HEK293 (cell line): Measurements from ENCODE around the gene KCNC1.

Source experiments
- CTCF ChIA-PET: fragments of 350-600 bp; formaldehyde crosslinking; extraction: SDS; loops from one replicate; lab custom pipeline; 2021; ENCODE audit warnings: antibody characterized with exemption; lab: Yijun Ruan, JAX
- POLR2A ChIA-PET: fragments of 300-600 bp; formaldehyde crosslinking; extraction: SDS; loops from one replicate; lab custom pipeline; 2020; ENCODE audit warnings: antibody characterized with exemption, inconsistent platforms; lab: Yijun Ruan, JAX
- H3K27ac ChIP-seq: fragments of 200-500 bp; sonication (Bioruptor generic); 2 replicates; pipeline ENCODE4 v1.5.1; 2014; ENCODE audit warnings: low read depth, low read length, control low read depth, inconsistent platforms; ENCODE audit errors: extremely low read depth
- H3K36me3 ChIP-seq, 2 experiments: fragments of 200-500 bp in 1 of 2; sonication (Bioruptor generic) in 1 of 2; 1 replicate in 1 of 2; 2 replicates in 1 of 2; pipeline ENCODE4 v1.5.1; 2014 to 2017; ENCODE audit warnings: inconsistent platforms in 2 of 2, low read length in 2 of 2; ENCODE audit not compliant: control insufficient read depth in 2 of 2, insufficient read depth in 1 of 2
- H3K4me1 ChIP-seq: fragments of 200-500 bp; sonication (Bioruptor generic); 2 replicates; pipeline ENCODE4 v1.5.1; 2014; ENCODE audit warnings: mild to moderate bottlenecking, low read length, inconsistent platforms; ENCODE audit not compliant: control insufficient read depth, insufficient read depth
- H3K4me3 ChIP-seq: 2 replicates; pipeline ENCODE4 v1.5.1; 2011; ENCODE audit warnings: low read depth, mild to moderate bottlenecking, control low read depth, low read length, moderate library complexity
- H3K9me3 ChIP-seq: fragments of 200-500 bp; sonication (Bioruptor generic); 2 replicates; pipeline ENCODE4 v1.5.1; 2014; ENCODE audit warnings: low read depth, low read length, inconsistent platforms; ENCODE audit not compliant: control insufficient read depth, insufficient read depth
- GFI1B ChIP-seq: fragments of 450-650 bp; formaldehyde crosslinking; IDR thresholded peaks from 2 replicates; pipeline ENCODE4 v1.5.1; 2016; ENCODE audit warnings: missing biosample characterization, missing genetic modification characterization
- KLF10 ChIP-seq: fragments of 450-650 bp; IDR thresholded peaks from 2 replicates; pipeline ENCODE4 v1.5.1; 2018; ENCODE audit warnings: missing biosample characterization, mild to moderate bottlenecking, missing genetic modification characterization
- KLF7 ChIP-seq: fragments of 450-650 bp; formaldehyde crosslinking; IDR thresholded peaks from 2 replicates; pipeline ENCODE4 v1.5.1; 2016; ENCODE audit warnings: missing biosample characterization, missing genetic modification characterization, borderline replicate concordance
- OSR2 ChIP-seq: fragments of 450-650 bp; formaldehyde crosslinking; IDR thresholded peaks from 2 replicates; pipeline ENCODE4 v1.5.1; 2016; ENCODE audit warnings: missing biosample characterization, missing genetic modification characterization
- SALL2 ChIP-seq: fragments of 450-650 bp; formaldehyde crosslinking; IDR thresholded peaks from 2 replicates; pipeline ENCODE4 v1.5.0; 2017; ENCODE audit warnings: missing biosample characterization, mild to moderate bottlenecking, missing genetic modification characterization, borderline replicate concordance
- SCRT2 ChIP-seq: fragments of 450-650 bp; formaldehyde crosslinking; IDR thresholded peaks from 2 replicates; pipeline ENCODE4 v1.5.1; 2016; ENCODE audit warnings: missing biosample characterization, missing genetic modification characterization
- YY2 ChIP-seq: fragments of 450-650 bp; formaldehyde crosslinking; IDR thresholded peaks from 2 replicates; pipeline ENCODE4 v1.5.1; 2016; ENCODE audit warnings: missing biosample characterization, missing genetic modification characterization
- ZBTB8A ChIP-seq: fragments of 450-650 bp; formaldehyde crosslinking; IDR thresholded peaks from 2 replicates; pipeline ENCODE4 v1.5.1; 2016; ENCODE audit warnings: missing biosample characterization, missing genetic modification characterization
- ZNF16 ChIP-seq: fragments of 450-650 bp; formaldehyde crosslinking; IDR thresholded peaks from 2 replicates; pipeline ENCODE4 v1.5.1; 2016; ENCODE audit warnings: low read depth, missing biosample characterization, missing genetic modification characterization
- ZNF24 ChIP-seq: fragments of 450-650 bp; formaldehyde crosslinking; IDR thresholded peaks from 2 replicates; pipeline ENCODE4 v1.5.1; 2016; ENCODE audit warnings: missing biosample characterization, missing genetic modification characterization
- ZNF548 ChIP-seq: fragments of 450-650 bp; formaldehyde crosslinking; IDR thresholded peaks from 2 replicates; pipeline ENCODE4 v1.5.1; 2016; ENCODE audit warnings: missing biosample characterization, missing genetic modification characterization
- ZNF624 ChIP-seq: fragments of 450-650 bp; formaldehyde crosslinking; IDR thresholded peaks from 2 replicates; pipeline ENCODE4 v1.5.1; 2017; ENCODE audit warnings: missing biosample characterization, missing genetic modification characterization
- ZNF677 ChIP-seq: fragments of 450-650 bp; IDR thresholded peaks from 2 replicates; pipeline ENCODE4 v1.5.0; 2018; ENCODE audit warnings: missing biosample characterization, mild to moderate bottlenecking, missing genetic modification characterization, moderate library complexity
- TF ChIP-seq, protein P1 (sequence below): fragments of 450-650 bp; formaldehyde crosslinking; IDR thresholded peaks from 2 replicates; pipeline ENCODE4; 2016; ENCODE audit warnings: missing biosample characterization, missing genetic modification characterization
- TF ChIP-seq, protein P2 (sequence below): fragments of 450-650 bp; formaldehyde crosslinking; IDR thresholded peaks from 2 replicates; pipeline ENCODE4 v1.5.1; 2016; ENCODE audit warnings: missing biosample characterization, missing genetic modification characterization
- TF ChIP-seq, protein P3 (sequence below): fragments of 450-650 bp; formaldehyde crosslinking; IDR thresholded peaks from 2 replicates; pipeline ENCODE4 v1.5.1; 2016; ENCODE audit warnings: missing biosample characterization, missing genetic modification characterization, low read depth
- TF ChIP-seq, protein P4 (sequence below): IDR thresholded peaks from 2 replicates; pipeline ENCODE4 v1.6.1; 2011; ENCODE audit warnings: mild to moderate bottlenecking, low read depth, low read length, borderline replicate concordance
- TF ChIP-seq, protein P5 (sequence below): fragments of 450-650 bp; formaldehyde crosslinking; IDR thresholded peaks from 2 replicates; pipeline ENCODE4 v1.5.1; 2016; ENCODE audit warnings: missing biosample characterization, missing genetic modification characterization

KCNC1 gene

DNA sequence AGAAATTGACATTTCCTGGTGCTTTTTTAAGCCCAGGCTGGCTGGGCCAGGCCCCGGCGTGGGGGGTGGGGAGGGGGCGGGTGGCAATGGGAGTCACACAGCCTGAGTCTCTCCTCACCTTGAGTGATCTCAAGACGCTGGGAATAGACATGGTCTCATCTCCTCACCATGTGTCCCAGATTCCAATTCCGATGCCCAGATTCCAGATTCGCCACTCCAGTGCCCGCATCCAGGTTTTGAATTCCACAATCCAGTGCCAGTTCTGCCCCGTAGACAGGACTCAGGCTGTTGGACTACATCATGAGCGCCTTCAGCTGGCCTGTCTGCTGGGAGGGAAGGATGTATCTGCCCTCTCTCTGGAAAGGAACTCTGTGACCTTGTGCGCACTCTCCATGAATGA lies 19.1 kb downstream of the KCNC1 start (continued):
- TF ChIP-seq, protein P1, sequence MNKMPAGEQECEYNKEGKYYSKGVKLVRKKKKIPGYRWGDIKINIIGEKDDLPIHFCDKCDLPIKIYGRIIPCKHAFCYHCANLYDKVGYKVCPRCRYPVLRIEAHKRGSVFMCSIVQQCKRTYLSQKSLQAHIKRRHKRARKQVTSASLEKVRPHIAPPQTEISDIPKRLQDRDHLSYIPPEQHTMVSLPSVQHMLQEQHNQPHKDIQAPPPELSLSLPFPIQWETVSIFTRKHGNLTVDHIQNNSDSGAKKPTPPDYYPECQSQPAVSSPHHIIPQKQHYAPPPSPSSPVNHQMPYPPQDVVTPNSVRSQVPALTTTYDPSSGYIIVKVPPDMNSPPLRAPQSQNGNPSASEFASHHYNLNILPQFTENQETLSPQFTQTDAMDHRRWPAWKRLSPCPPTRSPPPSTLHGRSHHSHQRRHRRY (tag by site-specific recombination): no peak

DNA sequence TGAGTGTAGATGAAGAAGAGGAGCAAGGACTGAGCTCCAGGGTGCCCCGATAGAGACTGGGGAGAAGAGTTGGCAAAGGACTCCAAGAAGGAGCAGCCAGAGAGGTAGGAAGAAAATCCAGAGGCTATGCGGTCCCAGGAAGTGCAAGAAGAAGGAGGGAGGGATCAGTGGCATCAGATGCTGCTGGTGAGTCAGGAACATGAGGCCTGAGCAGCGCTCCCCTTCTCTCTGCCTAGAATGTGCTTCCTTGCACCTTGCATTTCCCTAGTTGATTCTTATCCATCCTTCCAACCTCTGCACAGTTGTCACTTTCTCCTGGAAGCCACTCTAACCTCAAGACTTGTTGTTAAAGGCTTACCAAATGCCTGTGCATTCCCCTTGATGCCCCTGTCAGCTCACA lies 21.3 kb downstream of the KCNC1 start:
- H3K27ac ChIP-seq: no peak overlapping the region
- TF ChIP-seq KLF10 (tag by site-specific recombination) (no peak), ZBTB8A (tag by site-specific recombination) (no peak), KLF7 (tag by site-specific recombination) (no peak), ZNF624 (tag by site-specific recombination) (no peak), ZNF677 (tag by site-specific recombination) (no peak), ZNF24 (no peak), ZNF548 (tag by site-specific recombination) (no peak), SALL2 (no peak), SCRT2 (tag by site-specific recombination) (no peak), GFI1B (tag by site-specific recombination) (no peak), YY2 (no peak), OSR2 (tag by site-specific recombination) (no peak), ZNF16 (tag by site-specific recombination) (no peak)
- TF ChIP-seq, protein P2, sequence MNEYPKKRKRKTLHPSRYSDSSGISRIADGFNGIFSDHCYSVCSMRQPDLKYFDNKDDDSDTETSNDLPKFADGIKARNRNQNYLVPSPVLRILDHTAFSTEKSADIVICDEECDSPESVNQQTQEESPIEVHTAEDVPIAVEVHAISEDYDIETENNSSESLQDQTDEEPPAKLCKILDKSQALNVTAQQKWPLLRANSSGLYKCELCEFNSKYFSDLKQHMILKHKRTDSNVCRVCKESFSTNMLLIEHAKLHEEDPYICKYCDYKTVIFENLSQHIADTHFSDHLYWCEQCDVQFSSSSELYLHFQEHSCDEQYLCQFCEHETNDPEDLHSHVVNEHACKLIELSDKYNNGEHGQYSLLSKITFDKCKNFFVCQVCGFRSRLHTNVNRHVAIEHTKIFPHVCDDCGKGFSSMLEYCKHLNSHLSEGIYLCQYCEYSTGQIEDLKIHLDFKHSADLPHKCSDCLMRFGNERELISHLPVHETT (tag by site-specific recombination): no peak
- TF ChIP-seq, protein P3, sequence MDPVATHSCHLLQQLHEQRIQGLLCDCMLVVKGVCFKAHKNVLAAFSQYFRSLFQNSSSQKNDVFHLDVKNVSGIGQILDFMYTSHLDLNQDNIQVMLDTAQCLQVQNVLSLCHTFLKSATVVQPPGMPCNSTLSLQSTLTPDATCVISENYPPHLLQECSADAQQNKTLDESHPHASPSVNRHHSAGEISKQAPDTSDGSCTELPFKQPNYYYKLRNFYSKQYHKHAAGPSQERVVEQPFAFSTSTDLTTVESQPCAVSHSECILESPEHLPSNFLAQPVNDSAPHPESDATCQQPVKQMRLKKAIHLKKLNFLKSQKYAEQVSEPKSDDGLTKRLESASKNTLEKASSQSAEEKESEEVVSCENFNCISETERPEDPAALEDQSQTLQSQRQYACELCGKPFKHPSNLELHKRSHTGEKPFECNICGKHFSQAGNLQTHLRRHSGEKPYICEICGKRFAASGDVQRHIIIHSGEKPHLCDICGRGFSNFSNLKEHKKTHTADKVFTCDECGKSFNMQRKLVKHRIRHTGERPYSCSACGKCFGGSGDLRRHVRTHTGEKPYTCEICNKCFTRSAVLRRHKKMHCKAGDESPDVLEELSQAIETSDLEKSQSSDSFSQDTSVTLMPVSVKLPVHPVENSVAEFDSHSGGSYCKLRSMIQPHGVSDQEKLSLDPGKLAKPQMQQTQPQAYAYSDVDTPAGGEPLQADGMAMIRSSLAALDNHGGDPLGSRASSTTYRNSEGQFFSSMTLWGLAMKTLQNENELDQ: no peak
- TF ChIP-seq, protein P4, sequence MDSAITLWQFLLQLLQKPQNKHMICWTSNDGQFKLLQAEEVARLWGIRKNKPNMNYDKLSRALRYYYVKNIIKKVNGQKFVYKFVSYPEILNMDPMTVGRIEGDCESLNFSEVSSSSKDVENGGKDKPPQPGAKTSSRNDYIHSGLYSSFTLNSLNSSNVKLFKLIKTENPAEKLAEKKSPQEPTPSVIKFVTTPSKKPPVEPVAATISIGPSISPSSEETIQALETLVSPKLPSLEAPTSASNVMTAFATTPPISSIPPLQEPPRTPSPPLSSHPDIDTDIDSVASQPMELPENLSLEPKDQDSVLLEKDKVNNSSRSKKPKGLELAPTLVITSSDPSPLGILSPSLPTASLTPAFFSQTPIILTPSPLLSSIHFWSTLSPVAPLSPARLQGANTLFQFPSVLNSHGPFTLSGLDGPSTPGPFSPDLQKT: no peak
- TF ChIP-seq, protein P5, sequence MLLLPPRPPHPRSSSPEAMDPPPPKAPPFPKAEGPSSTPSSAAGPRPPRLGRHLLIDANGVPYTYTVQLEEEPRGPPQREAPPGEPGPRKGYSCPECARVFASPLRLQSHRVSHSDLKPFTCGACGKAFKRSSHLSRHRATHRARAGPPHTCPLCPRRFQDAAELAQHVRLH (tag by site-specific recombination): no peak
- POLR2A ChIA-PET: no interaction called here
- H3K36me3 ChIP-seq: no peaks in the 10 kb centered on the region
- H3K9me3 ChIP-seq: no peaks in the 10 kb centered on the region
- no peak overlapping the region for H3K4me3 ChIP-seq
- CTCF ChIA-PET: interaction anchor here (0.7 to 1.5 kb wide), 3 partner anchors 25 to 217 kb away, joined by 3 to 5 read pairs (median 3); no protein-coding TSS in a partner anchor
- H3K4me1 ChIP-seq: no peaks in the 10 kb centered on the region
